HG02642 (cell line): ENCODE measurements around the gene LIAS.
"Not testable (repeated sequence)": the region's sequence is repeated elsewhere in the genome, so short reads cannot be mapped to it uniquely, and the experiment has no call there.

Source experiments
- ATAC-seq: cut with Tn5 transposase; IDR thresholded peaks from one replicate; pipeline ENCODE4 v1.9.1; 2021; ENCODE audit warnings: mild to moderate bottlenecking; ENCODE audit not compliant: unreplicated experiment, poor library complexity

Gene LIAS

DNA sequence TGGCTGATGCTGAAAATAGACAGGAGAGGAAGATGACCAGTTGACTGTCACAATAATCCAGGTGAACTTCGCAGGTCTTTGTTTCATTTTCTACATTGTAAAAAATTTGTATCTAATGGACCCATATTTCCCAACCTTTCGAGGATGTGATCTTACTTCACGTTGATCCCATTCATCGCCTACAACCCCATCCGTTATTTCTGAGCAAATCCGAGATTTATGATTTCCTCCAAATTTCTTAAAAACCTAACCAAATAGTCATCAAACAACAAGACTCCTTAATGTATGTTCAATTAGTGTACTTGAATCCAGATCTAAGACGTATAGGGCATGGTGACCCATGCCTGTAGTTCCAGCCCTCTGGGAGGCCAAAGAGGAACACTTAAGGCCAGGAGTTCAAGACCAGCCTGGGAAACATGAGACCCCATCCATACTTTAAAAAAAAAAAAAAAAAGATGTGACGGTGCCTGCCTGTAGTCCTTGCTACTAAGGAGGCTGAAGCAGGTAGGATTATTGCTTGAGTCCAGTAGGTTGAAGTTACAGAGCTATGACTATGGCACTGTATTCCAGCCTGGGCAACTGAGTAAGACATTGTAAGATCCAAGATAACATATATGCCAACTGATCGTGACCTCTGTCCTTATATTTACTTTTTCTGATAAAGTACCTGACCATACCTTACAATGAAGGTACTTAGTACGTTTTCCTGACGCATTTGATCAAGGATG is 5.8 kb upstream of the LIAS start:
- no peak for ATAC-seq

DNA sequence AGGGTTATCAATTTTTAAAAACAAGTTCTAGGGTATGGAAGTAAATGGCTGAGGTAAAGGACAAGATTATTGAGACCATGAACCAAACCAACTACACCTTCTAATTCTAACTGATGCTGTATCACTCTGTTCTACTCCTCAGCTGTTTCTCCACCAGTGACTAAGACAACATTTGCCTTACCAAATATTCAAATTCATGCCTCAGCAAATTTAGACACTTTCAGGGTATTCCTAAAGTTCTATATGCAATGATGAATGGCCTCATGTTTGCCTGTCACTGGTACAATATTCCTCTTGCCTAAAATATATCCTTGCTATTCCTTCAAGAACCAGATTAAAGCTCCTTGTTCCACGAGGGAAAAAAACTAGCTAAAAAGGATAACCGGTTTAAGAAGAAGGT is 5.1 kb upstream of the LIAS start:
- ATAC-seq, result no peak

DNA sequence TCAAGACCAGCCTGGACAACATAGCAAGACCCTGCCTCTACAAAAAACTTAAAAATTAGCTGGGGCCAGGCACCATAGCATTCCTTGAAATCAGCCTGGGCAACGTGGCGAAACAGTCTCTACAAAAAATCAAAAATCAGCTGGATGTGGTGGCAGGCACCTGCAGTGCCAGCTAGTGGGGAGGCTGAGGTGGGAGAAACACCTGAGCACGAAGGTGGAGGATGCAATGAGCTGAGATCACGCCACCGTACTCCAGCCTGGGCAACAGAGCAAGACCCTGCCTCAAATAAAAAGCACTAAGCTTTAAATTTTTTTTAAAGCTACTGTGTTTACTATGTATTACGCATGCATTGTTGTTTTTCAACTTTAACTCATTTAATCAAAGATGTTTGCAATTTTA is 3.4 kb upstream of the LIAS start:
- ATAC-seq, result no peak

DNA sequence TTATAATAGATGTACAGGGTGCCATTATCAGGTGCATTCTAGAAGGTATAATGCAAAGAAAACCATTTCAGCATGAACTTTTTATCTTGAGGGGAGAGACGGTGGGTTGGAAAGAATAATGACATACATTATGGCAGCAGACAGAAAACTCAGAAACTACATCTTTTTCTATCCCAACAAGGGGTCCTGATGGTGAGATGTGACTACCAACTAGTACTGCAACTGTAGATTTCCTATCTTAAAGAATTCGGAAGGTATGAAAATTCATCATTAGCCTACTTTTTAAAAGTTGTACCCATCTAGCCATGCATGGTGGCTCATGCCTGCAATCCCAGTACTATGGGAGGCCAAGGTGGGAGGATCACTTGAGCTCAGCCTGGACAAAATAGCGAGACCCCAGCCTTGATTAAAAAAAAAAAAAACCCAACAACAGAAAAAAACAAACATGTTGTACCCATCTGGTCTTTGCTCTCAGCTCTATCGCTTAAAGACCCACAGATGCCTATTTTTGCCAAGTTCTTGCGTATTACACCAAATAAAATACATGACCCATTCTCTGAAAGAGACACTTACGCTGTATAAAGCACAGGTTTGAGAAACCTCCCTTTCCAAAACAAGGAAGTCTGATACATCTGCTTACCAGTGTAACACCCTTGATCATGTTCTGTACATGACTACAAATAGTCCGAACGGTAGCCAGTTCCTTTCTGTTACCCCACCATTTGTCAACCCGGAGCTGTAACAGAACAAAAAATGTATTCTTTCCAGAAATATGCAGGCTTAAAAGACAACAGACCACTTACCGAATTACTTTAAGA is 1.7 kb upstream of the LIAS start:
- no peak for ATAC-seq

DNA sequence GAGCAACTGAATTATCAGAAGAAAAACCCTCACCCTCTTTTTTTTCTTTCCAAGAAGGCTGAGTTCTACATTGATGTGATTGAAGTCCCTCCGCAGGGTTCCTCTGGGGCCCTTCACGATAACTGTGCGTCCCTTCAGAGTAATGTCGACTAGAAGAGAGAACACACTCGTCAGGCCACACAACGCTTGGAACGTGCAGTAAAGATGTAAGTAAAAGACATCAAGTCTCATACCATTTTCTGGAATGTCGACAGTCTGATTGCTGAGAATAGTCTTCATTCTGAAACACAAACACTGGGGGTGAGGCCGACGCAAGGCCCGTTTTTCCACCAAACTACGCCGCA is 723 bp upstream of the LIAS start:
- ATAC-seq, result not testable (repeated sequence)

DNA sequence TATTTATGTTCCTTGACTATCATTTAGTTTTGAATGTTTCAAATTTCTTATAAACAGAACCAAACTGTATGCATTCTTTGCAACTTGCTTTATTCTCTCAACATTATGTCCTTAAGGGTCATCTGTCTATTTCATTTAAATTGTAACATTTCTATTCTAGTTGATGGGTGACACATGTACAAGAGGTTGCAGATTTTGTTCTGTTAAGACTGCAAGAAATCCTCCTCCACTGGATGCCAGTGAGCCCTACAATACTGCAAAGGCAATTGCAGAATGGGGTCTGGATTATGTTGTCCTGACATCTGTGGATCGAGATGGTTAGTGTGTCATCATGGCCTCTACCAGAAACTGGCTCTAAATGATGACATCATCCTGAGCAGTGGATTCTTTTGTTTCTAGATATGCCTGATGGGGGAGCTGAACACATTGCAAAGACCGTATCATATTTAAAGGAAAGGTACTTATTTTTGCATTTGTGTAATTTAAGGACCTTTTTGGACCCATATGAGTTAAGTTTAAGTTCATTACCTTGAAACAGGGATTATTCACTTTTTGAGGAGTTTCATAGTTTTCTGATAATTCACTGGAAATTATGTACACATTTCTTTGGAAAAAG is 6.1 kb downstream of the LIAS start:
- ATAC-seq, result no peak

DNA sequence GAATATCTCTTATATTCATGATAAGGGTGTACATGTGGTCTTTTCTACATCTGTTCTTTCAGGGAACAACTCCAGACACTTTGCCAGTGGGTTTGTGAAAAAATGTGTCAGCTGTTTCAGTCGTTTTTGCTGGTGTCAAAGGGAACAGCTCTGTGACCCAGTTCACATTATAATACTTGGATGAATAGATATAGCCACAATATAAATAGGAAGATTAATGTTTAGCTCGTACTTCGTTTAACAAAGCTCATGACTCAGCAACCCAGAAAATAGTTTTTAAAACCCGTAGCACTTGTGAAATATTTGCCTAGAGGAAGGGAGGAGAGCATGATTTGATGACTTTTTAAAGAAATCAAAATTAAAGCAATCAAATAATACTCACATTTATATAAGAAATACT is 7.9 kb downstream of the LIAS start:
- ATAC-seq, result no peak

DNA sequence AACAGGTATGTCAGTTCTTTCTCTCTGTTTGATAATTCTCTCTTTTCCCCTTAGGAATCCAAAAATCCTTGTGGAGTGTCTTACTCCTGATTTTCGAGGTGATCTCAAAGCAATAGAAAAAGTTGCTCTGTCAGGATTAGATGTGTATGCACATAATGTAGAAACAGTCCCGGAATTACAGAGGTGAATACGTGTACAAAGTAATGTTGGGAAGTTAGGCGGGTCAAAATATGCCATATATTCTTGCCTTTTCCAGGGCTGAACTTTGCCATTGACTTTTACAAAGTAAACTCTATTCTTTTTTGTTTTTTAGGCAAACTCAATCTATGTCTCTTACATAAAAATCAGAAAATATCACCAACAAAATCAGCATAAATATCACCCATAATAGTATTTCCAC is 8.6 kb downstream of the LIAS start:
- ATAC-seq, result no peak

DNA sequence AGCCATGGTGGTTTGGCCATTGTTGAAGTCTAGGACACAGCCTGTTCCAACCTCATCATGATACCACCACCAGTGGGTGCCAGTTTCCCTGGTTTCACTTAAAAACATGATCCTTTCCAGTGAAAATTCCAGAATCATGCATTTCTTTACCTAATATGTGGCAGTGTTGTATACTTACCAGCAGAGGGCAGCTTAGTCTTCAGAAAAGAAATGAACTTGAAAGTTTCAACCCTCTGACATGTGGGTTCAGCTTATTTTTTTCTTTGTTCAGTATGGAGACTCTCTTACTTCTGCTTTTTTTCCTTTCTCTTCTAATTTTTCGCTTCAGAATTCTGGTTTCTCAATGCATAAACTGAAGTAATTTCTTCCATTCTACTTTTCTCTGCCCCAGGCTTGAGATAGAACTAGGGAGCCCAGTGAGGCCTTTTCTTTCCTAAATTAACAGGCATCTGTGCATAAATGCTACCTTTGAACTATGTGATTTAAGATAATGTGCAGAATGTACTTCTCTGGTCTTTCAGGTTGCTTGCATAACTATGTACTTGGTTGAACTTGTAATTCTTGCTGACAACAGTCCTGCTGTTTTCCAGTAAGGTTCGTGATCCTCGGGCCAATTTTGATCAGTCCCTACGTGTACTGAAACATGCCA is 10.7 kb downstream of the LIAS start:
- ATAC-seq, result peak; percentile 77

DNA sequence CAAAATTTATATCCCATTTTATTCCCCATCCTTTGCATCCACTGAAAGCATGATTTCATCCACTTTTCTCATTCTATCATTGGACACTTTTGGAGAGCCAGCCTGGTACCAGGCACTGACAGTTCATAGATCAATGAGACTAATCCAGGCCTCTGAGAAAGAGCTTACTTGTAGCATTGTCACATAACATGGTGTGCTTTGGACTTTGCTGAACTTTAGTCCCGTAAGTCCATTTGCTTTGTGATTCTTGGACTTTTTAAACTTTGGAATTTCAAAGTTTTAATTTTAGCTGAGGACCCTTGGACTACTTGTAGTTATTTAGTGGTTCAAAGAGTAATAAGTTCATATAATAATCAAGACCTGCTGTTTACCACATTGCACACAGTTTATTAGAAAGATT is 11.5 kb downstream of the LIAS start:
- no peak for ATAC-seq

DNA sequence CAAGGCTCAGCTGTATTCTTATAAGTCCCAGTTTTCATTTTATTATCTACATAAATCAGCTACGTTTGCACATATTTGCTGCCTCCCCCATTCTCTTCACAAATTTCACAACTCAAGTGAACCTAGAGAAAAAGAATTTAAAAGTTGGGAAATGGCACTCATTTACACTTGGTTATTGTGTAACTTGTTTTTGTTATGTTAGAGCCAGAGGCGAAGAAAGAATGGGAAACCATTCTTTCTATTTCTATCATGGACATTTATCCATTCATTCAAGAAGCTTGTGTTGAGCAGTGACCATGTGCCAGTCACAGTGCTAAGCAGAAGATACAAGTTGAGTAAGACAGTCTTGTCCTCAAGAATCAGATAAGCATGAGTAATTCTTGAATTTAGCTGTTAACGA is 13.5 kb downstream of the LIAS start:
- ATAC-seq, result no peak

DNA sequence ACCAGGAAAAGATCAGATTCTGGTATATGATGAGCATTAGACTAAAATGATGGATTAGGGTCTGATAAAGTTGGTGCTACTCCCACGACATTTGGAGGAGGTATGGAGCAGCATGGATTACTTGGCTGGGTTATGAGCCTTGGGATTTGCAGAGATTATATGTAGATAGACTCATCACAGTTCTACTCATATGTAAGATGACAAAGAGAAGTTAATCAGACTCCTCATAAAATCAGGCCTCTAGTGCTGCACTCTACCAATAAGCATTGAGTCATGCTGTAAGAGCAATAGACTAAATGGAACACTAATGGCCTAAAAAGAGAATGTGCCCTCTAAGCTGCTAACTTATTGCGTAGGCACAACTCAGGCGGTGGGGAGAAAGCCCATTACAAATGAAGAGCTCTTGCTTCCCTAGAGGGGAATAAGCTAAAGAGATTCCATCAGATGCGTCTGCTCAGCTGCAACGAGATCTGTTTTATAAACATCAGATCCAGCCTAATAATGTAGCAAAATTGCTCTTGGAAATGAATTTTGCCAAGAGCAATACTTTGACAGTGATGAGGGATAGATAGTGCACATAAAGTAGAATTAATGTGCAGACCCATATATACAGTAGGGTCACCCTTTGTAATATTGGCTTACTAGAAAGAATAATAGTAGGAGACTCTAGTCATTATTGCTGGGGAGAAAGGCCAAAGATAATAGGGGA is 17.5 kb downstream of the LIAS start:
- ATAC-seq, result no peak

DNA sequence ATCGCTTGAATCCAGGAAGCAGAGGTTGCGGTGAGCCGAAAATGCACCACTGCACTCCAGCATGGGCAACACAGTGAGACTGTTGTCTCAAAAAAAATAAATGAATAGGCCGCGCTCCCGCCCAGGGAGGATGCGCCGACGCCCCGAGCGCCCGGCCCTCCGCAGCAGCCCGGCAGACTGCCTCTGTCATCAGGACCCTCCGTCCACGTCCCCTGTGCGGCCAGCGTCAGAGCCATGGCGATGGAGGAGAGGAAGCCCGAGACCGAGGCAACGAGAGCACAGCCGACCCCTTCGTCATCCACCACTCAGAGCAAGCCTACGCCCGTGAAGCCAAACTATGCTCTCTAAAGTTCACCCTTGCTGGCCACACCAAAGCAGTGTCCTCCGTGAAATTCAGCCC is 21.4 kb downstream of the LIAS start:
- no peak for ATAC-seq

DNA sequence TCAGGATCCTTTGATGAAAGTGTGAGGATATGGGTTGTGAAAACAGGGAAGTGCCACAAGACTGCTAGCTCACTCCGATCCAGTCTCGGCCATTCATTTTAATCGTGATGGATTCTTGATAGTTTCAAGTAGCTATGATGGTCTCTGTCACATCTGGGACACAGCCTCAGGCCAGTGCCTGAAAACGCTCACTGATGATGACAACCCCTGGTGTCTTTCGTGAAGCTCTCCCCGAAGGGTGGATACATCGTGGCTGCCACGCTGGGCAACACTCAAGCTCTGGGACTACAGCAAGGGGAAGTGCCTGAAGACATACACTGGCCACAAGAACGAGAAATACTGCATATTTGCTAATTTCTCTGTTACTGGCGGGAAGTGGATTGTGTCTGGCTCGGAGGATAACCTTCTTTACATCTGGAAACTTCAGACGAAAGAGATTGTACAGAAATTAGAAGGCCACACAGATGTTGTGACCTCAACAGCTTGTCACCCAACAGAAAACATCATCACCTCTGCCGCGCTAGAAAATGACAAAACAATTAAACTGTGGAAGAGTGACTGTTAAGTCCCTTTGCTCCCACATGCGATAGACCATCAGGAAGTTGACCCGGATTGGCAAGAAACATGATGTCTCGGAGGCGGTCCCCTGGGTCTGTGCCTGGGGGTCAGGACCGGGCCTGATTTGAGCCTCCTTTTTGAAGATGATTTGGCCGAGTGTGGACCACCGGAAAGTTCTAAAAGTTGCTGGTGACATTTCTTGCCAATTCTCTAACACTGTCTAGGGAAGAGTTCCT is 22.2 kb downstream of the LIAS start:
- ATAC-seq, result no peak

DNA sequence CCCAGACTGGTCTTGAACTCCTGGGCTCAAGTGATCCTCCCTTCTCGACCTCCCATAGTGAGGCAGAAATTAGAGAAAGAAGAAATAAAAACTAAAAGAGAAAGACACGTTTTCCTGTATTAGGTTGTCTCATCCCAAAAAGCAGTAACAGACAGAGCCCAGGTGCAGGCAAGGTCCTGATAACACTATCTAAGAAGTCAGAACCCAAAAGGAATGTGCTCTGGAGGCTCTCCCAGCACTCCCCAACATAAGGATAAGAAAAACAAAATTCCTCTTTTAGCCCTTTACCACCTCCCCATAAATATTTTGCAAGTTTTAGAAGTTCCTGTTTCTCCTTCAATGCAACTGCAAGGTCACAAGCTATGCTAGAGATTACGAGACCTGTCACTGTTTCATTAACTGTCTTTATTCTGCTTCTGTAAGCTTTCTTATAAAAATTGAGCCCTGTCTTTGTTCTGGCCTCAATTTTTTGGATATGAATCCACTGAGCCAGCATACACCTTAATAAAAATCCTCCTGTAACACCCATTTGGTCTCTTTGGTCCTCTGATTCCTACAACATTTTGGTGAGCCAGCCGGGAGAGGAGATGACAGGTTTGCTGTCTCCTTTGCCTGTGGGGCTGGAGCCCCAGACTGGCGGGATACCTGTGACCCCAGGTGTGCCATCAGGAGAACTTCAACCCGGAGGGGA is 25.9 kb downstream of the LIAS start:
- ATAC-seq, result no peak

DNA sequence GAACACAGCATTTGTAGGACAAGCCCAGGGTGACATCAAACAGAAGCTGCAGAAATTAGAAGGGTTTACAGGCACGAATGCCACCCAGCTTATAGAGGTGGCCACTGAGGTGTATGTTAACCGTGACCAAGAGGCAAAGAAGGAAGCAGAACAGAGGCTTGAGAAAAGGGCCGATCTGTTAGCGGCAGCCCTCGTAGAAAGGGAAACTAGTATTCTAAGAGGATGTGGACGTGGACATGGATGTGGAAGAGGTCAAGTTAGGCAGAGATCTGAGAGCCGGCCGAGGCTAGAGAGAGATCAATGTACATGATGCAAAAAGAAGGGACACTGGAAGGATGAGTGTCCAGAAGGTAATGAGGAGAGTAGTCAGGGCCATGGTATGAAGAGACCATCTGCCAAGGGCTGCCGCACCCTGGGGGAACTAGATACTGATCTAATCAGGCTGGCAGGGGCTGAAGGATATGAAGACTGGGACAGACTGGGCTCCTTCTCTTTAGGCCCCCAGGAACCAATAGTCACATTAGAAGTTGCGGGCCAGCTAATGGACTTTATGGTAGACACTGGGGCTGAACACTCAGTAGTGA is 27.5 kb downstream of the LIAS start:
- no peak for ATAC-seq

DNA sequence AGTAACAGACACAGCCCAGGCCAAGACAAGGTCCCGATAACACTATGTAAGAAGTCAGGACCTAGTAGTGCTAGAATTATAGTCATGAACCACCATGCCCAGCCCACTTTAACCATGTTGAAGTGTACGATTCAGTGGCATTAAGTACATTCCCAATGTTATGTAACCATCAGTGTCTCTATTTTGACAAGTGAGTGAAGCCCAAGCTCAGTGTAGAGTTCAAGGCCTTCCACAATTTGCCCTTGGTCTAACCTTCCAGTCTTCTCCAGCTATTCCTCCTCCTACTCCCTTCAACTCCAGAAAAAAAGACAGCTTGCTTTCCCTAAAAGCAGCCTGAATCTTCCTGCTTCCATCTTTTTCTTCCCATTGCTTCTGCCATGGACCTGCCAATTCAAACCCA is 31.5 kb downstream of the LIAS start:
- no peak for ATAC-seq

DNA sequence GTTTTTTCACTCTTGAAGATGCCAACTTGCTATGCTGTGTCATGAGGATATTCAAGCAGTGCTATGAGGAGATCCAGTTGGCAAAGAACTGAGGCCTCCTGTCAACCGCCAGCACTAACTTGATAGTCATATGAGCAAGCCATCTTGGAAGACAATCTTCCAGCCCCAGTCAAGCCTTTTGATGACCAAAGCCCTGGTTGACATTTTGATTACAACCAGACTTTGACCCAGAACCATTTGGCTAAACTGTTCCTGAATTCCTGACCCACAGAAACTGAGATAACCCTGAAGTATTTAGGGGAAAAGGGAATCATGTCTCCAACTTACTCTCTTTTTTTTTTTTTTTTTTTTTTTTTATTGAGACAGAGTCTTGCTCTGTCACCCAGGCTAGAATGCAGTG is 35.5 kb downstream of the LIAS start:
- ATAC-seq, result no peak
